Upper lobe of left lung (tissue), 4 donors: ENCODE data around the gene DENND1C.

Source experiments
- CTCF ChIP-seq, 6 experiments: fragments of 450-650 bp in 4 of 6; fragments of 200-600 bp in 2 of 6; sonication (generic) in 2 of 6; IDR thresholded peaks; one replicate each; pipeline ENCODE4 v1.5.1; 2016 to 2019; ENCODE audit warnings: antibody characterized with exemption in 6 of 6
- POLR2AphosphoS5 ChIP-seq, 2 donors: sonication (generic); formaldehyde crosslinking; IDR thresholded peaks; one replicate each; pipeline ENCODE4 v1.5.1; 2017; ENCODE audit warnings: antibody characterized with exemption in 2 of 2

- TF ChIP-seq POLR2AphosphoS5 (IDR thresholded peaks at IDR 0.05) (no peak), CTCF (IDR thresholded peaks at IDR 0.05) (no peak)
Observed at GRCh38 chr19:6490134-6490533, 8.5 kb upstream of the DENND1C start.
